Measurements from ENCODE around the gene CCNH.

DNA sequence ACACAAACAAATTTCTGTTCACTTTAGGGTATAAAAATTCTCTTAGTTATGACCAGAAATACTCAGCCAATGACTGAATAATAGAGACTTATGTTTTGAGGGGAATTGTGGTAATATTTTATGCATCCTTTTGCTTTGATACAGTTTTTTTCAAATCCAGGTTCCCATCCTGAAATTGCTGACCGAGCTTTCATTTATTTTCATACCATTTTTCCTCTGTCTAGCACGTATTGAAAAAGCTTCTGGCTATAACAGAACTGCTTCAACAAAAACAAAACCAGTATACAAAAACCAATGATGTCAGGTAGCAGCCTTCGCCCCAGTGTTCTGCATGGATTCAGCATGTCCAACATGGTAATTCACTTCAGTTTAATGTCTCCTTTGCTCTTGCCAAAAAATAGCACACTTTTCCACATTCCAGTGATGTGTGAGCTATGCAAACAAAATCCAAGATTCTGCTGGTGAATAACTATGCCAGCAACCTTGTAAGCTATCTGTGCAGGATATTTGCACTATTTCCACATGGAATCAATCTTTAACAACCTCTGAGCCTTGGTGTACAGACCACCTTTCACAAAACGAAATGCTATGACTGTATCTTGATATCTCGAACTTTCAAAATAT is 22.0 kb downstream of the CCNH start:
- no peak for TF ChIP-seq EZH2 (IDR thresholded peaks at IDR 0.05)
- TF ChIP-seq, protein P1, sequence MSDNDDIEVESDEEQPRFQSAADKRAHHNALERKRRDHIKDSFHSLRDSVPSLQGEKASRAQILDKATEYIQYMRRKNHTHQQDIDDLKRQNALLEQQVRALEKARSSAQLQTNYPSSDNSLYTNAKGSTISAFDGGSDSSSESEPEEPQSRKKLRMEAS (IDR thresholded peaks at IDR 0.05): no peak
- TF ChIP-seq POLR2A (IDR thresholded peaks at IDR 0.05; ENCODE audit: borderline replicate concordance, extremely low read depth, insufficient read depth, insufficient read length): no peak
- TF ChIP-seq, protein P2, sequence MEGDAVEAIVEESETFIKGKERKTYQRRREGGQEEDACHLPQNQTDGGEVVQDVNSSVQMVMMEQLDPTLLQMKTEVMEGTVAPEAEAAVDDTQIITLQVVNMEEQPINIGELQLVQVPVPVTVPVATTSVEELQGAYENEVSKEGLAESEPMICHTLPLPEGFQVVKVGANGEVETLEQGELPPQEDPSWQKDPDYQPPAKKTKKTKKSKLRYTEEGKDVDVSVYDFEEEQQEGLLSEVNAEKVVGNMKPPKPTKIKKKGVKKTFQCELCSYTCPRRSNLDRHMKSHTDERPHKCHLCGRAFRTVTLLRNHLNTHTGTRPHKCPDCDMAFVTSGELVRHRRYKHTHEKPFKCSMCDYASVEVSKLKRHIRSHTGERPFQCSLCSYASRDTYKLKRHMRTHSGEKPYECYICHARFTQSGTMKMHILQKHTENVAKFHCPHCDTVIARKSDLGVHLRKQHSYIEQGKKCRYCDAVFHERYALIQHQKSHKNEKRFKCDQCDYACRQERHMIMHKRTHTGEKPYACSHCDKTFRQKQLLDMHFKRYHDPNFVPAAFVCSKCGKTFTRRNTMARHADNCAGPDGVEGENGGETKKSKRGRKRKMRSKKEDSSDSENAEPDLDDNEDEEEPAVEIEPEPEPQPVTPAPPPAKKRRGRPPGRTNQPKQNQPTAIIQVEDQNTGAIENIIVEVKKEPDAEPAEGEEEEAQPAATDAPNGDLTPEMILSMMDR (IDR thresholded peaks at IDR 0.05 in 2 of 3, conservative IDR thresholded peaks at IDR 0.05 in 1 of 3; ENCODE audit: borderline replicate concordance in 1 of 3, insufficient read depth in 1 of 3, low read depth in 2 of 3, low read length in 2 of 3): no peak
- TF ChIP-seq POLR2AphosphoS5 (IDR thresholded peaks at IDR 0.05; ENCODE audit: low read depth, low read length): no peak
- TF ChIP-seq JUND (IDR thresholded peaks at IDR 0.05): no peak
- TF ChIP-seq CBX3 (IDR thresholded peaks at IDR 0.05; ENCODE audit: low read depth): no peak
- TF ChIP-seq ZNF274 (IDR thresholded peaks at IDR 0.05; ENCODE audit: low read depth, low read length): no peak
- no peak for TF ChIP-seq YY1 (IDR thresholded peaks at IDR 0.05; ENCODE audit: extremely low read depth, insufficient replicate concordance, low read depth, low read length)
- TF ChIP-seq, protein P3, sequence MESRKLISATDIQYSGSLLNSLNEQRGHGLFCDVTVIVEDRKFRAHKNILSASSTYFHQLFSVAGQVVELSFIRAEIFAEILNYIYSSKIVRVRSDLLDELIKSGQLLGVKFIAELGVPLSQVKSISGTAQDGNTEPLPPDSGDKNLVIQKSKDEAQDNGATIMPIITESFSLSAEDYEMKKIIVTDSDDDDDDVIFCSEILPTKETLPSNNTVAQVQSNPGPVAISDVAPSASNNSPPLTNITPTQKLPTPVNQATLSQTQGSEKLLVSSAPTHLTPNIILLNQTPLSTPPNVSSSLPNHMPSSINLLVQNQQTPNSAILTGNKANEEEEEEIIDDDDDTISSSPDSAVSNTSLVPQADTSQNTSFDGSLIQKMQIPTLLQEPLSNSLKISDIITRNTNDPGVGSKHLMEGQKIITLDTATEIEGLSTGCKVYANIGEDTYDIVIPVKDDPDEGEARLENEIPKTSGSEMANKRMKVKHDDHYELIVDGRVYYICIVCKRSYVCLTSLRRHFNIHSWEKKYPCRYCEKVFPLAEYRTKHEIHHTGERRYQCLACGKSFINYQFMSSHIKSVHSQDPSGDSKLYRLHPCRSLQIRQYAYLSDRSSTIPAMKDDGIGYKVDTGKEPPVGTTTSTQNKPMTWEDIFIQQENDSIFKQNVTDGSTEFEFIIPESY (IDR thresholded peaks at IDR 0.05; ENCODE audit: extremely low read depth, insufficient replicate concordance, low read length): no peak
- no peak for TF ChIP-seq SIN3A (IDR thresholded peaks at IDR 0.05; ENCODE audit: low read depth)
- TF ChIP-seq CEBPB (IDR thresholded peaks at IDR 0.05; ENCODE audit: low read depth): no peak
- TF ChIP-seq FOSL1 (IDR thresholded peaks at IDR 0.05; ENCODE audit: low read depth): no peak

Data from HCT116 (cell line).